ENCODE measurements around the gene CTDP1.

GRCh38 chr18:79740521-79741361, 61.1 kb downstream of the CTDP1 start:
- TF ChIP-seq RBBP5 (IDR thresholded peaks at IDR 0.05; ENCODE audit: borderline replicate concordance, insufficient read depth, low read length, poor library complexity, severe bottlenecking) (no peak), KLF16 (IDR thresholded peaks at IDR 0.05) (no peak), ZBED1 (IDR thresholded peaks at IDR 0.05) (no peak), SP2 (IDR thresholded peaks at IDR 0.05; ENCODE audit: extremely low read depth, low read depth, low read length, poor library complexity, severe bottlenecking) (no peak), BRF2 (IDR thresholded peaks at IDR 0.05; ENCODE audit: borderline replicate concordance, insufficient read depth, insufficient read length) (no peak), BACH1 (tag; IDR thresholded peaks at IDR 0.05) (no peak), YY1 (IDR thresholded peaks at IDR 0.05; ENCODE audit: borderline replicate concordance in 1 of 3, control insufficient read depth in 1 of 3, extremely low read depth in 1 of 3, insufficient read depth in 3 of 3, insufficient read length in 1 of 3, insufficient replicate concordance in 2 of 3, low read depth in 1 of 3, low read length in 2 of 3) (no peak), TBL1XR1 (IDR thresholded peaks at IDR 0.05; ENCODE audit: low read length in 2 of 2) (no peak), HOMEZ (CRISPR knock-in tag; IDR thresholded peaks at IDR 0.05) (no peak), ZBTB8A (IDR thresholded peaks at IDR 0.05; ENCODE audit: partially characterized antibody) (no peak), CTCF (IDR thresholded peaks at IDR 0.05 in 2 of 3, conservative IDR thresholded peaks at IDR 0.05 in 1 of 3; ENCODE audit: insufficient read depth in 2 of 3, low read depth in 1 of 3, low read length in 3 of 3) (no peak), PHF8 (IDR thresholded peaks at IDR 0.05; ENCODE audit: borderline replicate concordance, low read length) (no peak), FOXJ3 (CRISPR knock-in tag; IDR thresholded peaks at IDR 0.05) (no peak), RAD21 (CRISPR knock-in tag; conservative IDR thresholded peaks at IDR 0.05 in 1 of 2, IDR thresholded peaks at IDR 0.05 in 1 of 2) (no peak)
